IMR-90 (cell line): ENCODE results near the gene USP32. TPM values are rescaled to one million over a fixed set of nuclear protein-coding genes. Genes with fewer than 3 reads are reported as not detected.
"Not testable (repeated sequence)": the region's sequence is repeated elsewhere in the genome, so short reads cannot be mapped to it uniquely, and the experiment has no call there.

Source experiments
- ATAC-seq: fragments of 200-7000 bp; cut with Tn5 transposase; 2 replicates; pipeline ENCODE4 v1.9.1; 2020; ENCODE audit warnings: low read depth, mild to moderate bottlenecking, moderate library complexity
- BruUV-seq: library from RNA; stranded (reverse); fragments of 400-500 nt; replicated peaks from 2 replicates; lab custom pipeline; 2021; lab: Mats Ljungman, UMichigan
- CTCF ChIA-PET: fragments of 300-600 bp; formaldehyde crosslinking; extraction: SDS; loops from one replicate; lab custom pipeline; 2021; ENCODE audit warnings: antibody characterized with exemption; lab: Yijun Ruan, JAX
- POLR2A ChIA-PET: fragments of 300-600 bp; sonication (Branson Sonifier 250); formaldehyde crosslinking; loops from one replicate; lab custom pipeline; 2022; ENCODE audit warnings: antibody characterized with exemption; ENCODE audit not compliant: unreplicated experiment; lab: Charles Lee
- DNase-seq: peaks from one replicate; pipeline ENCODE4 v3.0.0; 2013
- H2AFZ ChIP-seq: replicated peaks from 2 replicates; pipeline ENCODE3; 2013; ENCODE audit warnings: low read length, mild to moderate bottlenecking; ENCODE audit not compliant: poor library complexity
- H2AK5ac ChIP-seq: 2 replicates; pipeline ENCODE4 v1.6.1; 2013; ENCODE audit warnings: low read depth, low read length, inconsistent platforms
- H2AK9ac ChIP-seq: replicated peaks from 2 replicates; pipeline ENCODE3; 2013; ENCODE audit warnings: mild to moderate bottlenecking, low read depth, low read length, moderate library complexity; ENCODE audit not compliant: poor library complexity
- H2BK120ac ChIP-seq: 2 replicates; pipeline ENCODE4 v1.6.1; 2013; ENCODE audit warnings: low read depth, low read length, inconsistent platforms
- H2BK15ac ChIP-seq: 3 replicates; pipeline ENCODE4 v1.6.1; 2013; ENCODE audit warnings: low read depth, low read length, inconsistent platforms
- H2BK20ac ChIP-seq: 2 replicates; pipeline ENCODE4 v1.6.1; 2013; ENCODE audit warnings: low read depth, mild to moderate bottlenecking, inconsistent platforms, low read length, moderate library complexity
- H2BK5ac ChIP-seq: 2 replicates; pipeline ENCODE4 v1.6.1; 2013; ENCODE audit warnings: mild to moderate bottlenecking, low read depth, low read length, inconsistent platforms; ENCODE audit not compliant: poor library complexity, severe bottlenecking
- H3K14ac ChIP-seq: replicated peaks from 2 replicates; pipeline ENCODE4 v1.6.1; 2013; ENCODE audit warnings: low read depth, low read length, inconsistent platforms
- H3K18ac ChIP-seq: 2 replicates; pipeline ENCODE4 v1.6.1; 2013; ENCODE audit warnings: low read depth, low read length, control low read depth
- H3K23ac ChIP-seq: 2 replicates; pipeline ENCODE4 v1.6.1; 2013; ENCODE audit warnings: low read depth, low read length, inconsistent platforms
- H3K27ac ChIP-seq: 2 replicates; pipeline ENCODE4 v1.5.1; 2013; ENCODE audit warnings: mild to moderate bottlenecking, control low read depth, low read length; ENCODE audit not compliant: insufficient read depth
- H3K27me3 ChIP-seq: 2 replicates; pipeline ENCODE4 v1.6.1; 2013; ENCODE audit warnings: low read length; ENCODE audit not compliant: control insufficient read depth, insufficient read depth
- H3K36me3 ChIP-seq: 2 replicates; pipeline ENCODE4 v1.6.1; 2013; ENCODE audit warnings: low read length, mixed read lengths; ENCODE audit not compliant: control insufficient read depth, insufficient read depth
- H3K4ac ChIP-seq: 2 replicates; pipeline ENCODE4 v1.6.1; 2013; ENCODE audit warnings: low read depth, low read length, inconsistent platforms
- H3K4me1 ChIP-seq: 2 replicates; pipeline ENCODE4 v1.6.1; 2013; ENCODE audit warnings: low read length, mixed read lengths; ENCODE audit not compliant: control insufficient read depth, insufficient read depth
- H3K4me2 ChIP-seq: 2 replicates; pipeline ENCODE4 v1.6.1; 2013; ENCODE audit warnings: low read depth, mild to moderate bottlenecking, control low read depth, low read length, moderate library complexity
- H3K4me3 ChIP-seq: 2 replicates; pipeline ENCODE4 v1.5.1; 2013; ENCODE audit warnings: low read depth, mild to moderate bottlenecking, control low read depth, low read length, moderate library complexity; ENCODE audit not compliant: insufficient read depth
- H3K56ac ChIP-seq: 2 replicates; pipeline ENCODE4 v1.6.1; 2013; ENCODE audit warnings: low read length, inconsistent platforms; ENCODE audit not compliant: insufficient read depth; ENCODE audit errors: extremely low read depth
- H3K79me1 ChIP-seq, 2 experiments: 2 replicates each; pipeline ENCODE4 v1.6.1; 2013; ENCODE audit warnings: low read length in 2 of 2, inconsistent platforms in 1 of 2, low read depth in 1 of 2
- H3K9ac ChIP-seq: 2 replicates; pipeline ENCODE4 v1.6.1; 2013; ENCODE audit warnings: low read depth, low read length, control low read depth
- H3K9me1 ChIP-seq: 2 replicates; pipeline ENCODE4 v1.6.1; 2013; ENCODE audit warnings: low read length, inconsistent platforms; ENCODE audit not compliant: insufficient read depth
- H3K9me3 ChIP-seq: 2 replicates; pipeline ENCODE4 v1.6.1; 2013; ENCODE audit warnings: low read length; ENCODE audit not compliant: control insufficient read depth, insufficient read depth
- H4K20me1 ChIP-seq: 2 replicates; pipeline ENCODE4 v1.6.1; 2013; ENCODE audit warnings: low read length, inconsistent platforms; ENCODE audit not compliant: insufficient read depth
- H4K5ac ChIP-seq: 2 replicates; pipeline ENCODE4 v1.6.1; 2013; ENCODE audit warnings: mild to moderate bottlenecking, low read depth, low read length, control low read depth
- H4K8ac ChIP-seq, 2 experiments: 2 replicates each; pipeline ENCODE4 v1.6.1; 2013; ENCODE audit warnings: low read depth in 2 of 2, low read length in 2 of 2, control low read depth in 1 of 2, inconsistent platforms in 1 of 2
- H4K91ac ChIP-seq: 2 replicates; pipeline ENCODE4 v1.6.1; 2013; ENCODE audit warnings: low read depth, low read length, inconsistent platforms; ENCODE audit not compliant: insufficient read depth
- WGBS, 2 experiments: methylation state at CpG; one replicate each; pipeline versions ENCODE4 v1.1.5 to v1.1.7; 2013; ENCODE audit warnings: missing lambda C conversion rate in 2 of 2; ENCODE audit not compliant: insufficient read length in 1 of 2; ENCODE audit errors: extremely low coverage in 2 of 2; 5-methylcytosine and 5-hydroxymethylcytosine counted together
- dilution Hi-C: fragments of 300-500 bp; cut with HindIII; formaldehyde crosslinking; loops from one replicate; pipeline ENCODE4 v1.14.3; 2018; ENCODE audit warnings: low sequenced_read_pairs; ENCODE audit not compliant: unreplicated experiment
- in situ Hi-C: fragments of 300-500 bp; cut with MboI; formaldehyde crosslinking; loops from 3 replicates; pipeline ENCODE4 v1.14.3; 2019; ENCODE audit warnings: low sequenced_read_pairs, inconsistent platforms, mixed read lengths
- intact Hi-C: fragments of 100-400 bp; cut with micrococcal nuclease; formaldehyde crosslinking; loops from 2 replicates; pipeline ENCODE4 v1.10.0; 2022
- polyA plus RNA-seq, 3 experiments: library from polyadenylated mRNA; depleted of rRNA; stranded (reverse); fragments of >200 nt; gene quantifications; 2 replicates each; pipeline ENCODE4 v1.2.3, GENCODE V29; 2012; ENCODE audit warnings: low replicate concordance in 1 of 3
- total RNA-seq: library from RNA; depleted of rRNA; stranded (reverse); fragments of >200 nt; gene quantifications from 2 replicates; pipeline ENCODE4 v1.2.3, GENCODE V29; 2012

USP32 gene
- total and polyA plus RNA-seq, 2 of the 4 experiments (the other 2 are of a cell fraction), result 16.8 to 46.8 TPM

GRCh38 chr17:60419875-60420274, 27.9 kb upstream of the USP32 start:
- H3K14ac ChIP-seq, H3K4ac ChIP-seq, H3K4me1 ChIP-seq, CTCF ChIA-PET, H4K8ac ChIP-seq, H3K27me3 ChIP-seq, intact Hi-C loops, H3K36me3 ChIP-seq, H2BK5ac ChIP-seq, H3K4me3 ChIP-seq, H3K4me2 ChIP-seq, H2AK9ac ChIP-seq, H3K23ac ChIP-seq, BruUV-seq, H4K5ac ChIP-seq, H3K9me3 ChIP-seq, H4K91ac ChIP-seq, dilution Hi-C loops, H3K9me1 ChIP-seq, H3K27ac ChIP-seq, H3K79me1 ChIP-seq, H2AFZ ChIP-seq, ATAC-seq, H3K9ac ChIP-seq, H2BK120ac ChIP-seq, H2AK5ac ChIP-seq, H3K18ac ChIP-seq, H4K20me1 ChIP-seq, H2BK20ac ChIP-seq, H2BK15ac ChIP-seq, DNase-seq, H3K56ac ChIP-seq, POLR2A ChIA-PET: not testable (repeated sequence)
- no CpG with 5 or more reads among the region's 7 CpGs for WGBS, 2 experiments
- in situ Hi-C loops, result loop anchor here (25.0 kb wide), 1 partner anchor 283 kb away; the partner anchor contains the start of gene CA4

GRCh38 chr17:60419003-60419402, 27.1 kb upstream of the USP32 start:
- dilution Hi-C loops, H2BK5ac ChIP-seq, H2BK120ac ChIP-seq, H3K79me1 ChIP-seq, H3K14ac ChIP-seq, ATAC-seq, H3K9me1 ChIP-seq, H3K18ac ChIP-seq, H4K5ac ChIP-seq, DNase-seq, H3K4me2 ChIP-seq, H3K27me3 ChIP-seq, intact Hi-C loops, H2AFZ ChIP-seq, H3K36me3 ChIP-seq, H2AK9ac ChIP-seq, H3K27ac ChIP-seq, H3K56ac ChIP-seq, POLR2A ChIA-PET, H3K9me3 ChIP-seq, H3K4ac ChIP-seq, H4K91ac ChIP-seq, H2BK20ac ChIP-seq, H2AK5ac ChIP-seq, H4K20me1 ChIP-seq, H2BK15ac ChIP-seq, H3K23ac ChIP-seq, BruUV-seq, H4K8ac ChIP-seq, H3K9ac ChIP-seq, H3K4me3 ChIP-seq, H3K4me1 ChIP-seq: not testable (repeated sequence)
- in situ Hi-C loops, result loop anchor here (25.0 kb wide), 1 partner anchor 282 kb away; the partner anchor contains the start of gene CA4
- CTCF ChIA-PET, result interaction anchor here (0.6 kb wide), 1 partner anchor 13 kb away, joined by 4 read pairs; no protein-coding TSS in a partner anchor
- no CpG with 5 or more reads among the region's 4 CpGs for WGBS, 2 experiments
